ENCODE data around the gene SEMA5A.

The SEMA5A gene

GRCh38 chr5:9091896-9092662, 453.8 kb downstream of the SEMA5A start:
- DNase-seq (ENCODE audit: insufficient read length, low spot score): no peak
- TF ChIP-seq CTCF (IDR thresholded peaks at IDR 0.05; ENCODE audit: insufficient read depth, missing control alignments): no peak
- no peak for FAIRE-seq

GRCh38 chr5:9090381-9091026, 455.4 kb downstream of the SEMA5A start:
- DNase-seq (ENCODE audit: insufficient read length, low spot score): no peak
- TF ChIP-seq CTCF (IDR thresholded peaks at IDR 0.05; ENCODE audit: insufficient read depth, missing control alignments): no peak
- FAIRE-seq: no peak

GRCh38 chr5:9089893-9090292, 456.0 kb downstream of the SEMA5A start:
- no peak for TF ChIP-seq CTCF (IDR thresholded peaks at IDR 0.05; ENCODE audit: insufficient read depth, missing control alignments)
- DNase-seq (ENCODE audit: insufficient read length, low spot score) (no peak), FAIRE-seq (no peak)

GRCh38 chr5:9082996-9083395, 462.9 kb downstream of the SEMA5A start:
- TF ChIP-seq CTCF (IDR thresholded peaks at IDR 0.05; ENCODE audit: insufficient read depth, missing control alignments): no peak
- FAIRE-seq (no peak), DNase-seq (ENCODE audit: insufficient read length, low spot score) (no peak)

- no peak for TF ChIP-seq CTCF (IDR thresholded peaks at IDR 0.05; ENCODE audit: insufficient read depth, missing control alignments)
- DNase-seq (ENCODE audit: insufficient read length, low spot score) (no peak), FAIRE-seq (no peak)
Measured at GRCh38 chr5:9072701-9073100, 473.2 kb downstream of the SEMA5A start.

GRCh38 chr5:9071524-9071923, 474.4 kb downstream of the SEMA5A start:
- DNase-seq (ENCODE audit: insufficient read length, low spot score): no peak
- no peak for FAIRE-seq
- no peak for TF ChIP-seq CTCF (IDR thresholded peaks at IDR 0.05; ENCODE audit: insufficient read depth, missing control alignments)

GRCh38 chr5:9071074-9071473, 474.8 kb downstream of the SEMA5A start:
- FAIRE-seq: no peak

More at GRCh38 chr5:9071074-9071473, 474.8 kb downstream of the SEMA5A start:
- no peak for DNase-seq (ENCODE audit: insufficient read length, low spot score)
- TF ChIP-seq CTCF (IDR thresholded peaks at IDR 0.05; ENCODE audit: insufficient read depth, missing control alignments): no peak

Measured in D721Med (cell line).